Natural killer cell (primary cell): ENCODE measurements around the gene STX19. TPM values are rescaled to one million over a fixed set of nuclear protein-coding genes. Genes with fewer than 3 reads are reported as not detected.

ENCODE experiments used
- ATAC-seq, 3 donors: fragments of 150-1000 bp in 2 of 3; fragments of 200-7000 bp in 1 of 3; cut with Tn5 transposase; 1 replicate in 1 of 3; 2 replicates in 2 of 3; pipeline ENCODE4 v1.10.0; 2021; ENCODE audit warnings: mild to moderate bottlenecking in 2 of 3, moderate library complexity in 2 of 3
- DNase-seq, 2 donors: peaks; one replicate each; pipeline versions ENCODE4 v3.0.0 to v3.0.0-alpha.2; 2013 to 2021; ENCODE audit warnings: mixed read lengths in 1 of 2
- H3K27ac ChIP-seq: one replicate; pipeline ENCODE4 v1.5.1; 2013; ENCODE audit warnings: mild to moderate bottlenecking, low read length
- H3K27me3 ChIP-seq: one replicate; pipeline ENCODE4 v1.6.1; 2013; ENCODE audit warnings: low read length; ENCODE audit not compliant: control insufficient read depth, insufficient read depth
- H3K36me3 ChIP-seq: one replicate; pipeline ENCODE4 v1.6.1; 2013; ENCODE audit warnings: low read length; ENCODE audit not compliant: control insufficient read depth, insufficient read depth
- H3K4me1 ChIP-seq: one replicate; pipeline ENCODE4 v1.6.1; 2013; ENCODE audit warnings: low read length; ENCODE audit not compliant: control insufficient read depth, insufficient read depth
- H3K4me3 ChIP-seq: one replicate; pipeline ENCODE4 v1.5.1; 2013; ENCODE audit warnings: low read length
- H3K9me3 ChIP-seq: one replicate; pipeline ENCODE4 v1.6.1; 2013; ENCODE audit warnings: low read length; ENCODE audit not compliant: control insufficient read depth, insufficient read depth
- H3K27ac Mint-ChIP-seq, 2 donors: one replicate each; pipeline ENCODE4 v1.8.0; 2022; ENCODE audit warnings: mild to moderate bottlenecking in 2 of 2, mixed read lengths in 2 of 2, moderate library complexity in 1 of 2
- H3K27me3 Mint-ChIP-seq, 2 donors: one replicate each; pipeline ENCODE4 v1.8.0; 2022; ENCODE audit warnings: low read depth in 2 of 2, mixed read lengths in 2 of 2
- H3K36me3 Mint-ChIP-seq: one replicate; pipeline ENCODE4 v1.8.0; 2022; ENCODE audit warnings: mixed read lengths
- H3K4me1 Mint-ChIP-seq, 2 donors: one replicate each; pipeline ENCODE4 v1.8.0; 2022; ENCODE audit warnings: mixed read lengths in 2 of 2
- H3K4me3 Mint-ChIP-seq: one replicate; pipeline ENCODE4 v1.8.0; 2022; ENCODE audit warnings: mild to moderate bottlenecking, moderate library complexity, mixed read lengths
- H3K9me3 Mint-ChIP-seq, 2 donors: one replicate each; pipeline ENCODE4 v1.8.0; 2022; ENCODE audit warnings: mixed read lengths in 2 of 2
- CTCF ChIP-seq: fragments of 200-600 bp; IDR thresholded peaks from one replicate; pipeline ENCODE4 v1.8.0; 2022; ENCODE audit warnings: antibody characterized with exemption
- WGBS: methylation state at CpG from one replicate; pipeline ENCODE4 v1.1.7; 2013; ENCODE audit warnings: missing lambda C conversion rate; ENCODE audit not compliant: insufficient coverage; 5-methylcytosine and 5-hydroxymethylcytosine counted together
- intact Hi-C: fragments of 100-400 bp; cut with micrococcal nuclease; formaldehyde crosslinking; loops from one replicate; pipeline ENCODE4 v1.14.2; 2022
- total RNA-seq, 4 donors: library from RNA; stranded (reverse); fragments of 120-200 nt in 1 of 4; gene quantifications; one replicate each; pipeline versions ENCODE4 v1.2.3 to v1.2.4, GENCODE V29; 2013 to 2022

Gene STX19
- total RNA-seq, 3 donors from 2014 or later (not counting 1 experiment from before 2014, with no cell fraction given), result not detected

GRCh38 chr3:94001827-94002495 is 26.4 kb downstream of the STX19 start:
- peaks cover 0 to 4% of the 10 kb centered on the region in 2 donors for H3K4me1 Mint-ChIP-seq
- no peak for ATAC-seq
- WGBS, result 88% methylated on average over 3 of the region's 3 CpGs
- H3K27ac Mint-ChIP-seq, result no peak overlapping the region
- Histone ChIP-seq H3K9me3 (no peaks in the 10 kb centered on the region), H3K27ac (no peak overlapping the region), H3K36me3 (no peaks in the 10 kb centered on the region), H3K4me3 (no peak overlapping the region), H3K27me3 (no peaks in the 10 kb centered on the region), H3K4me1 (no peaks in the 10 kb centered on the region)
- H3K27me3 Mint-ChIP-seq, result no peaks in the 10 kb centered on the region
- TF ChIP-seq CTCF, result no peak
- H3K4me3 Mint-ChIP-seq, result no peak overlapping the region
- H3K36me3 Mint-ChIP-seq, result no peaks in the 10 kb centered on the region
- H3K9me3 Mint-ChIP-seq, result no peaks in the 10 kb centered on the region
- no peak for DNase-seq
- intact Hi-C loops, result no loop called here

GRCh38 chr3:94001191-94001590 is 27.2 kb downstream of the STX19 start:
- ATAC-seq (no peak), DNase-seq (no peak)
- Mint-ChIP-seq H3K4me1 (peaks cover 0 to 4% of the 10 kb centered on the region in 2 donors), H3K27me3 (no peaks in the 10 kb centered on the region), H3K27ac (no peak overlapping the region), H3K36me3 (no peaks in the 10 kb centered on the region), H3K4me3 (no peak overlapping the region), H3K9me3 (no peaks in the 10 kb centered on the region)
- Histone ChIP-seq H3K4me1 (no peaks in the 10 kb centered on the region), H3K27ac (no peak overlapping the region), H3K27me3 (no peaks in the 10 kb centered on the region), H3K4me3 (no peak overlapping the region), H3K36me3 (no peaks in the 10 kb centered on the region), H3K9me3 (no peaks in the 10 kb centered on the region)
- intact Hi-C loops, result no loop called here
- WGBS, result 94% methylated on average over 1 of the region's 1 CpG
- TF ChIP-seq CTCF, result no peak

GRCh38 chr3:93994056-93994455 is 34.3 kb downstream of the STX19 start:
- Histone ChIP-seq H3K4me1 (no peaks in the 10 kb centered on the region), H3K9me3 (no peaks in the 10 kb centered on the region), H3K27me3 (no peaks in the 10 kb centered on the region), H3K36me3 (no peaks in the 10 kb centered on the region), H3K27ac (no peak overlapping the region), H3K4me3 (no peak overlapping the region)
- Mint-ChIP-seq H3K4me1 (peaks cover 6 to 9% of the 10 kb centered on the region in 2 donors), H3K27ac (no peak overlapping the region), H3K36me3 (no peaks in the 10 kb centered on the region), H3K27me3 (no peaks in the 10 kb centered on the region), H3K4me3 (no peak overlapping the region), H3K9me3 (no peaks in the 10 kb centered on the region)
- no peak for TF ChIP-seq CTCF
- intact Hi-C loops, result no loop called here
- WGBS, result 74% methylated on average over 2 of the region's 3 CpGs
- no peak for ATAC-seq
- DNase-seq, result no peak

GRCh38 chr3:93992207-93992606 is 36.2 kb downstream of the STX19 start:
- 75% methylated on average over 3 of the region's 3 CpGs for WGBS
- H3K4me1 Mint-ChIP-seq, result peaks cover 6 to 9% of the 10 kb centered on the region in 2 donors

More at GRCh38 chr3:93992207-93992606, 36.2 kb downstream of the STX19 start:
- H3K9me3 ChIP-seq, result no peaks in the 10 kb centered on the region
- Mint-ChIP-seq H3K36me3 (no peaks in the 10 kb centered on the region), H3K27me3 (no peaks in the 10 kb centered on the region), H3K9me3 (no peaks in the 10 kb centered on the region), H3K4me3 (no peak overlapping the region), H3K27ac (no peak overlapping the region)
- H3K27ac ChIP-seq, result no peak overlapping the region
- no peaks in the 10 kb centered on the region for H3K4me1 ChIP-seq
- intact Hi-C loops, result no loop called here
- ATAC-seq (no peak), DNase-seq (no peak)
- no peaks in the 10 kb centered on the region for H3K27me3 ChIP-seq
- no peaks in the 10 kb centered on the region for H3K36me3 ChIP-seq
- TF ChIP-seq CTCF, result no peak
- H3K4me3 ChIP-seq, result no peak overlapping the region
